ENCODE results near the gene BTNL3. TPM values are rescaled to one million over a fixed set of nuclear protein-coding genes. Genes with fewer than 3 reads are reported as not detected.

Gene BTNL3
- total and polyA plus RNA-seq, 2 donors (not counting 3 experiments of a cell fraction or from before 2014, with no cell fraction given), result not detected

DNA sequence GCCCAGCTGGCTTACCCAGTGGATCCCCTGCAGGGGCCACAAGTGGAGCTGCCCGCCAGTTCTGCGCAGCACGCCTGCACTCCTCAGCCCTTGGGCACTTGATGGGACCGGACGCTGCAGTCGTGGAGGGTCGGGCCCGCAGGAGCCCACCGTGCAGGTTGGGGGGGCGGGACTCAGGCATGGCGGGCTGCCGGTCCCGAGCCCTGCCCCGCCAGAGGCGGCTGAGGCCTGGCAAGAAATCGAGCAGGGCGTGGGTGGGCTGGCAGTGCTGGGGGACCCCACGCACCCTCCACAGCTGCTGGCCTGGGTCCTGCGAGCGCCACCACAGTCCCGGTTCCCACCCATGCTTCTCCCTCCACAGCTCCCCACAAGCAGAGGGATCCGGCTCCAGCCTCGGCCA lies 19.2 kb upstream of the BTNL3 start:
- dilution Hi-C loops (cut with MboI; ENCODE audit: extremely low pct_ligation_motif_present, low sequenced_read_pairs) (no loop called here), intact Hi-C loops (cut with micrococcal nuclease) (no loop called here)
- H3K36me3 ChIP-seq (ENCODE audit: control insufficient read depth in 2 of 2, extremely low read depth in 1 of 2, insufficient read depth in 2 of 2, low read length in 2 of 2), result no peaks in the 10 kb centered on the region
- H3K27ac ChIP-seq (ENCODE audit: insufficient read depth, low read depth, low read length), result no peak overlapping the region
- no peaks in the 10 kb centered on the region for H3K9me1 ChIP-seq (replicated peaks; ENCODE audit: control insufficient read depth, extremely low read depth, insufficient read depth, low read length)
- H3K4me3 ChIP-seq (replicated peaks in 1 of 3; ENCODE audit: insufficient read depth in 1 of 3, low read depth in 1 of 3, low read length in 3 of 3), result no peak overlapping the region
- no peak for DNase-seq (ENCODE audit: low read depth, low spot score)
- no peaks in the 10 kb centered on the region for H4K20me1 ChIP-seq (replicated peaks; ENCODE audit: control insufficient read depth, extremely low read depth, insufficient read depth, low read length)
- H3K79me2 ChIP-seq (ENCODE audit: control insufficient read depth, insufficient read depth, low read length), result no peaks in the 10 kb centered on the region
- H3K9ac ChIP-seq (replicated peaks; ENCODE audit: extremely low read depth, insufficient read depth, low read length), result no peak overlapping the region
- TF ChIP-seq, protein P1, sequence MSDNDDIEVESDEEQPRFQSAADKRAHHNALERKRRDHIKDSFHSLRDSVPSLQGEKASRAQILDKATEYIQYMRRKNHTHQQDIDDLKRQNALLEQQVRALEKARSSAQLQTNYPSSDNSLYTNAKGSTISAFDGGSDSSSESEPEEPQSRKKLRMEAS (IDR thresholded peaks at IDR 0.05; ENCODE audit: insufficient read depth, insufficient read length), result no peak
- TF ChIP-seq FOS (IDR thresholded peaks at IDR 0.05; ENCODE audit: borderline replicate concordance, insufficient read depth, low read length) (no peak), POLR2A (IDR thresholded peaks at IDR 0.05; ENCODE audit: low read depth, low read length) (no peak), EZH2 (IDR thresholded peaks at IDR 0.05; ENCODE audit: borderline replicate concordance, low read depth, low read length, severe bottlenecking) (no peak), POLR2AphosphoS5 (IDR thresholded peaks at IDR 0.05; ENCODE audit: insufficient read depth, low read depth, low read length) (no peak), JUN (IDR thresholded peaks at IDR 0.05; ENCODE audit: borderline replicate concordance, insufficient read depth, insufficient read length, low read depth) (no peak), MYC (IDR thresholded peaks at IDR 0.05; ENCODE audit: low read depth, low read length) (no peak), GATA2 (IDR thresholded peaks at IDR 0.05; ENCODE audit: insufficient read depth, insufficient read length, low read depth, low read length) (no peak)
- TF ChIP-seq, protein P2, sequence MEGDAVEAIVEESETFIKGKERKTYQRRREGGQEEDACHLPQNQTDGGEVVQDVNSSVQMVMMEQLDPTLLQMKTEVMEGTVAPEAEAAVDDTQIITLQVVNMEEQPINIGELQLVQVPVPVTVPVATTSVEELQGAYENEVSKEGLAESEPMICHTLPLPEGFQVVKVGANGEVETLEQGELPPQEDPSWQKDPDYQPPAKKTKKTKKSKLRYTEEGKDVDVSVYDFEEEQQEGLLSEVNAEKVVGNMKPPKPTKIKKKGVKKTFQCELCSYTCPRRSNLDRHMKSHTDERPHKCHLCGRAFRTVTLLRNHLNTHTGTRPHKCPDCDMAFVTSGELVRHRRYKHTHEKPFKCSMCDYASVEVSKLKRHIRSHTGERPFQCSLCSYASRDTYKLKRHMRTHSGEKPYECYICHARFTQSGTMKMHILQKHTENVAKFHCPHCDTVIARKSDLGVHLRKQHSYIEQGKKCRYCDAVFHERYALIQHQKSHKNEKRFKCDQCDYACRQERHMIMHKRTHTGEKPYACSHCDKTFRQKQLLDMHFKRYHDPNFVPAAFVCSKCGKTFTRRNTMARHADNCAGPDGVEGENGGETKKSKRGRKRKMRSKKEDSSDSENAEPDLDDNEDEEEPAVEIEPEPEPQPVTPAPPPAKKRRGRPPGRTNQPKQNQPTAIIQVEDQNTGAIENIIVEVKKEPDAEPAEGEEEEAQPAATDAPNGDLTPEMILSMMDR (IDR thresholded peaks at IDR 0.05; ENCODE audit: extremely low read depth in 1 of 2, insufficient read depth in 1 of 2, low read depth in 1 of 2, low read length in 2 of 2), result no peak
- CTCF ChIA-PET, result no interaction called here
- no peak for FAIRE-seq
- POLR2A ChIA-PET, result no interaction called here
- no peak overlapping the region for H3K4me2 ChIP-seq (ENCODE audit: insufficient read depth, low read length)
- H3K9me3 ChIP-seq (replicated peaks; ENCODE audit: control insufficient read depth, insufficient read depth, low read length), result no peaks in the 10 kb centered on the region
- H3K4me1 ChIP-seq (ENCODE audit: control insufficient read depth, extremely low read depth, insufficient read depth, low read length), result no peaks in the 10 kb centered on the region
- H2AFZ ChIP-seq (ENCODE audit: low read depth, low read length), result no peak overlapping the region
- no TSS peak for BruUV-seq (replicated peaks)
- H3K27me3 ChIP-seq (ENCODE audit: control insufficient read depth in 2 of 2, insufficient read depth in 2 of 2, low read length in 2 of 2), result no peaks in the 10 kb centered on the region
